ENCODE results near the gene KREMEN1.

DNA sequence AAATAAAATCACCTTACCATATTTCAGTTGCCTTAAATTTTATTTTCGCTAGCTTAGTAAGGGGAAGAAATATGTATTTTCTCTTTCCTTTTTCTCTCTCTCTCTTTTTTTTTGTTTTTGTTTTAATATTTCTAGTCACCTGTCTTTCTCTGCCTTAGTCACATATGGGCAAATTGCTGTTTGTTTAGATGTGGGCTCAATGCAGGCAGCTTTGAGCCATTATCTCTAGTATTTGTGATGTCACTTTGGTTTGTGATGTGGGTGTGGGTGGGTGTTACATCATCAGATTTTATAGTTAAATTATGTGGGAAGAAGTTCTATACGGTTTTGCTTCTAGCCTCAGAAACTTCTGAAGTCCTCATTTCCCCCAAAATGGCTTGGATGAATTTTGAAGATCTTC is 11.1 kb upstream of the KREMEN1 start, which contains the start of gene C22orf31:
- TF ChIP-seq CTCF (IDR thresholded peaks at IDR 0.05), result no peak
- TF ChIP-seq EZH2 (IDR thresholded peaks at IDR 0.05; ENCODE audit: borderline replicate concordance, insufficient read depth, low read depth, low read length, poor library complexity, severe bottlenecking), result no peak
